Trophoblast cell (in vitro differentiated cells and primary cell): ENCODE results near the gene ARSI.

ENCODE experiments used
- DNase-seq, 2 donors: peaks; one replicate each; pipeline ENCODE4 v3.0.0-alpha.2; 2016
- H2AFZ ChIP-seq: 2 replicates; pipeline ENCODE4 v1.6.1; 2013; ENCODE audit warnings: low read length, moderate library complexity, mild to moderate bottlenecking; ENCODE audit not compliant: insufficient read depth, poor library complexity
- H2AK5ac ChIP-seq: 2 replicates; pipeline ENCODE4 v1.6.1; 2013; ENCODE audit warnings: mild to moderate bottlenecking, low read length
- H2BK120ac ChIP-seq: 2 replicates; pipeline ENCODE4 v1.6.1; 2013; ENCODE audit warnings: low read length, mild to moderate bottlenecking, moderate library complexity; ENCODE audit not compliant: insufficient read depth, poor library complexity
- H2BK12ac ChIP-seq: 2 replicates; pipeline ENCODE4 v1.6.1; 2013; ENCODE audit warnings: mild to moderate bottlenecking, low read length, moderate library complexity
- H2BK5ac ChIP-seq: 2 replicates; pipeline ENCODE4 v1.6.1; 2013; ENCODE audit warnings: low read length, low read depth, moderate library complexity, mild to moderate bottlenecking; ENCODE audit not compliant: poor library complexity
- H3K14ac ChIP-seq: 2 replicates; pipeline ENCODE4 v1.6.1; 2013; ENCODE audit warnings: mild to moderate bottlenecking, low read length
- H3K18ac ChIP-seq: 2 replicates; pipeline ENCODE4 v1.6.1; 2013; ENCODE audit warnings: mild to moderate bottlenecking, low read length
- H3K23ac ChIP-seq: 2 replicates; pipeline ENCODE4 v1.6.1; 2013; ENCODE audit warnings: low read length
- H3K27ac ChIP-seq: 2 replicates; pipeline ENCODE4 v1.5.1; 2013; ENCODE audit warnings: low read depth, mild to moderate bottlenecking, inconsistent platforms, low read length, moderate library complexity
- H3K27me3 ChIP-seq: 2 replicates; pipeline ENCODE4 v1.6.1; 2013; ENCODE audit warnings: inconsistent platforms, mild to moderate bottlenecking, low read length, moderate library complexity; ENCODE audit not compliant: insufficient read depth
- H3K36me3 ChIP-seq, 2 experiments: 1 replicate in 1 of 2; 2 replicates in 1 of 2; pipeline ENCODE4 v1.6.1; 2013; ENCODE audit warnings: low read length in 2 of 2, mild to moderate bottlenecking in 2 of 2, moderate library complexity in 1 of 2; ENCODE audit not compliant: insufficient read depth in 2 of 2, control insufficient read depth in 1 of 2
- H3K4ac ChIP-seq: 2 replicates; pipeline ENCODE4 v1.6.1; 2013; ENCODE audit warnings: low read depth, mild to moderate bottlenecking, low read length, moderate library complexity
- H3K4me1 ChIP-seq, 2 experiments: 1 replicate in 1 of 2; 2 replicates in 1 of 2; pipeline ENCODE4 v1.6.1; 2013; ENCODE audit warnings: low read length in 2 of 2, mild to moderate bottlenecking in 2 of 2, moderate library complexity in 1 of 2; ENCODE audit not compliant: insufficient read depth in 2 of 2, control insufficient read depth in 1 of 2
- H3K4me2 ChIP-seq: 2 replicates; pipeline ENCODE4 v1.6.1; 2013; ENCODE audit warnings: inconsistent platforms, mild to moderate bottlenecking, low read length, moderate library complexity
- H3K4me3 ChIP-seq: 2 replicates; pipeline ENCODE4 v1.5.1; 2013; ENCODE audit warnings: mild to moderate bottlenecking, low read depth, low read length, inconsistent platforms
- H3K79me1 ChIP-seq: one replicate; pipeline ENCODE4 v1.6.1; 2013; ENCODE audit warnings: low read length
- H3K79me2 ChIP-seq: 2 replicates; pipeline ENCODE4 v1.6.1; 2013; ENCODE audit warnings: low read length, mild to moderate bottlenecking; ENCODE audit not compliant: control insufficient read depth, insufficient read depth, poor library complexity
- H3K9ac ChIP-seq: 2 replicates; pipeline ENCODE4 v1.6.1; 2013; ENCODE audit warnings: mild to moderate bottlenecking, low read length
- H3K9me3 ChIP-seq: 2 replicates; pipeline ENCODE4 v1.6.1; 2013; ENCODE audit warnings: low read depth, mild to moderate bottlenecking, control low read depth, inconsistent platforms, low read length; ENCODE audit not compliant: insufficient read depth
- H4K12ac ChIP-seq: 2 replicates; pipeline ENCODE4 v1.6.1; 2013; ENCODE audit warnings: low read depth, mild to moderate bottlenecking, low read length, moderate library complexity
- H4K8ac ChIP-seq: 2 replicates; pipeline ENCODE4 v1.6.1; 2013; ENCODE audit warnings: low read depth, mild to moderate bottlenecking, low read length, moderate library complexity
- H4K91ac ChIP-seq: one replicate; pipeline ENCODE4 v1.6.1; 2013; ENCODE audit warnings: low read depth, mild to moderate bottlenecking, low read length, moderate library complexity
- WGBS: extraction: QIAGEN DNeasy Blood & Tissue Kit; methylation state at CpG from one replicate; pipeline ENCODE4 v1.1.7; 2013; ENCODE audit warnings: missing lambda C conversion rate; ENCODE audit not compliant: insufficient read length, insufficient coverage; ENCODE audit errors: extremely low coverage; 5-methylcytosine and 5-hydroxymethylcytosine counted together

The ARSI gene

GRCh38 chr5:150312518-150312917, 9.8 kb upstream of the ARSI start:
- Histone ChIP-seq H3K4ac (no peak overlapping the region), H3K79me2 (no peaks in the 10 kb centered on the region), H2AFZ (no peak overlapping the region), H3K27ac (no peak overlapping the region), H3K27me3 (no peaks in the 10 kb centered on the region), H2BK5ac (no peak overlapping the region), H2BK12ac (no peak overlapping the region), H3K9ac (no peak overlapping the region), H3K23ac (no peak overlapping the region), H2BK120ac (no peak overlapping the region), H2AK5ac (peak overlapping the region; percentile 79), H3K9me3 (peaks cover 2% of the 10 kb centered on the region), H3K4me2 (no peak overlapping the region), H4K91ac (no peak overlapping the region), H3K4me1 (peaks cover 4 to 19% of the 10 kb centered on the region in 2 experiments), H3K79me1 (peaks cover 12% of the 10 kb centered on the region), H3K36me3 (no peaks in the 10 kb centered on the region), H4K12ac (no peak overlapping the region), H3K14ac (no peak overlapping the region), H3K4me3 (no peak overlapping the region), H4K8ac (no peak overlapping the region), H3K18ac (no peak overlapping the region)
- no CpG with 5 or more reads among the region's 6 CpGs for WGBS
- no peak for DNase-seq

- Histone ChIP-seq H3K14ac (no peak overlapping the region), H3K9me3 (peaks cover 2% of the 10 kb centered on the region), H3K79me2 (no peaks in the 10 kb centered on the region), H3K36me3 (no peaks in the 10 kb centered on the region), H3K79me1 (peaks cover 9% of the 10 kb centered on the region), H3K4ac (no peak overlapping the region), H3K27me3 (no peaks in the 10 kb centered on the region), H4K8ac (peak overlapping the region; percentile 9), H3K27ac (no peak overlapping the region), H3K4me3 (no peak overlapping the region), H3K4me2 (no peak overlapping the region), H3K23ac (no peak overlapping the region), H2AFZ (no peak overlapping the region), H2AK5ac (no peak overlapping the region), H3K18ac (no peak overlapping the region), H4K12ac (no peak overlapping the region), H2BK120ac (no peak overlapping the region), H3K9ac (no peak overlapping the region), H4K91ac (peak overlapping the region; percentile 50), H2BK12ac (peak overlapping the region; percentile 72), H2BK5ac (peak overlapping the region; percentile 21), H3K4me1 (peaks cover 0 to 12% of the 10 kb centered on the region in 2 experiments)
- no CpG with 5 or more reads among the region's 7 CpGs for WGBS
- no peak for DNase-seq
Observed at GRCh38 chr5:150311015-150311692, 8.4 kb upstream of the ARSI start.

- H3K79me2 ChIP-seq, result no peaks in the 10 kb centered on the region
- no peak overlapping the region for H3K9ac ChIP-seq
- H3K4me3 ChIP-seq, result no peak overlapping the region
- H3K36me3 ChIP-seq, result no peaks in the 10 kb centered on the region
- no peak overlapping the region for H4K91ac ChIP-seq
- no peak overlapping the region for H3K27ac ChIP-seq
- no peak overlapping the region for H3K23ac ChIP-seq
- H3K9me3 ChIP-seq, result peaks cover 2% of the 10 kb centered on the region
- H2AK5ac ChIP-seq, result no peak overlapping the region
- H2AFZ ChIP-seq, result no peak overlapping the region
- H2BK120ac ChIP-seq, result no peak overlapping the region
- no peak overlapping the region for H4K8ac ChIP-seq
- H3K14ac ChIP-seq, result no peak overlapping the region
- no peak overlapping the region for H3K18ac ChIP-seq
- DNase-seq, result no peak
- peaks cover 0 to 12% of the 10 kb centered on the region in 2 experiments for H3K4me1 ChIP-seq
- no peaks in the 10 kb centered on the region for H3K27me3 ChIP-seq
- no peak overlapping the region for H3K4me2 ChIP-seq
- no CpG with 5 or more reads among the region's 5 CpGs for WGBS
- H2BK12ac ChIP-seq, result no peak overlapping the region
- no peak overlapping the region for H3K4ac ChIP-seq
- no peak overlapping the region for H2BK5ac ChIP-seq
- H3K79me1 ChIP-seq, result peaks cover 9% of the 10 kb centered on the region
- no peak overlapping the region for H4K12ac ChIP-seq
Observed at GRCh38 chr5:150310246-150310645, 7.5 kb upstream of the ARSI start.

GRCh38 chr5:150309886-150310239, 7.2 kb upstream of the ARSI start:
- Histone ChIP-seq H2AFZ (no peak overlapping the region), H3K14ac (no peak overlapping the region), H3K4me1 (peaks cover 0 to 12% of the 10 kb centered on the region in 2 experiments), H3K4me2 (no peak overlapping the region), H4K12ac (no peak overlapping the region), H3K23ac (no peak overlapping the region), H3K9me3 (peaks cover 2% of the 10 kb centered on the region), H3K9ac (no peak overlapping the region), H3K4me3 (no peak overlapping the region), H3K79me1 (peaks cover 9% of the 10 kb centered on the region), H3K27ac (no peak overlapping the region), H4K91ac (no peak overlapping the region), H3K4ac (no peak overlapping the region), H2BK120ac (no peak overlapping the region), H2AK5ac (no peak overlapping the region), H3K18ac (no peak overlapping the region), H3K79me2 (no peaks in the 10 kb centered on the region), H4K8ac (no peak overlapping the region), H2BK5ac (no peak overlapping the region), H2BK12ac (no peak overlapping the region), H3K27me3 (no peaks in the 10 kb centered on the region), H3K36me3 (no peaks in the 10 kb centered on the region)
- no peak for DNase-seq
- WGBS, result no CpG with 5 or more reads among the region's 1 CpG
